Keratinocyte (primary cell): Measurements from ENCODE around the gene DPF3. TPM values are rescaled to one million over a fixed set of nuclear protein-coding genes. Genes with fewer than 3 reads are reported as not detected.

Experiments
- DNase-seq: peaks from one replicate; pipeline ENCODE4 v3.0.0-alpha.2; 2011; ENCODE audit warnings: low read depth, missing footprints, low spot score
- FAIRE-seq: peaks from 2 replicates; lab custom pipeline; 2011; peaks lifted over from hg19 to GRCh38; lab: Jason Lieb, UNC
- H2AFZ ChIP-seq: 2 replicates; pipeline ENCODE4 v1.6.0; 2012; ENCODE audit warnings: low read length, control low read depth, inconsistent platforms; ENCODE audit not compliant: control insufficient read depth
- H3K27ac ChIP-seq: 2 replicates; pipeline ENCODE4 v1.5.1; 2011; ENCODE audit warnings: low read length; ENCODE audit not compliant: control insufficient read depth, insufficient read depth
- H3K27me3 ChIP-seq: 3 replicates; pipeline ENCODE4 v1.6.0; 2011; ENCODE audit warnings: low read length; ENCODE audit not compliant: control insufficient read depth, insufficient read depth; ENCODE audit errors: extremely low read depth
- H3K36me3 ChIP-seq, 2 experiments: 2 replicates in 1 of 2; 3 replicates in 1 of 2; pipeline ENCODE4 v1.5.1; 2011; ENCODE audit warnings: low read length in 2 of 2, mild to moderate bottlenecking in 1 of 2; ENCODE audit not compliant: control insufficient read depth in 2 of 2, insufficient read depth in 2 of 2; ENCODE audit errors: extremely low read depth in 1 of 2
- H3K4me1 ChIP-seq: 3 replicates; pipeline ENCODE4 v1.5.1; 2011; ENCODE audit warnings: low read length; ENCODE audit not compliant: control insufficient read depth, insufficient read depth; ENCODE audit errors: extremely low read depth
- H3K4me2 ChIP-seq: 3 replicates; pipeline ENCODE4 v1.6.0; 2011; ENCODE audit warnings: low read depth, low read length; ENCODE audit not compliant: control insufficient read depth, insufficient read depth; ENCODE audit errors: extremely low read depth
- H3K4me3 ChIP-seq, 3 experiments: fragments of 200-600 bp in 1 of 3; sonication (generic) in 1 of 3; 2 replicates in 2 of 3; 3 replicates in 1 of 3; pipeline ENCODE4 v1.5.1; 2011 to 2016; ENCODE audit warnings: low read length in 3 of 3, mild to moderate bottlenecking in 3 of 3, control low read depth in 2 of 3, inconsistent platforms in 1 of 3, low read depth in 1 of 3, mixed read lengths in 1 of 3, mixed run types in 1 of 3, moderate library complexity in 1 of 3; ENCODE audit not compliant: control insufficient read depth in 2 of 3, insufficient read depth in 2 of 3; ENCODE audit errors: extremely low read depth in 1 of 3
- H3K79me2 ChIP-seq: 2 replicates; pipeline ENCODE4 v1.6.0; 2012; ENCODE audit warnings: low read length; ENCODE audit not compliant: control insufficient read depth, insufficient read depth
- H3K9ac ChIP-seq: 3 replicates; pipeline ENCODE4 v1.6.0; 2011; ENCODE audit warnings: low read length; ENCODE audit not compliant: control insufficient read depth, insufficient read depth; ENCODE audit errors: extremely low read depth
- H3K9me1 ChIP-seq: 3 replicates; pipeline ENCODE4 v1.6.0; 2011; ENCODE audit warnings: low read length; ENCODE audit not compliant: control insufficient read depth, insufficient read depth; ENCODE audit errors: extremely low read depth
- H3K9me3 ChIP-seq: 2 replicates; pipeline ENCODE4 v1.5.1; 2012; ENCODE audit warnings: low read depth, low read length; ENCODE audit not compliant: control insufficient read depth
- H4K20me1 ChIP-seq: 3 replicates; pipeline ENCODE4 v1.6.0; 2011; ENCODE audit warnings: low read length; ENCODE audit not compliant: control insufficient read depth, insufficient read depth; ENCODE audit errors: extremely low read depth
- CTCF ChIP-seq, 3 experiments: IDR thresholded peaks in 1 of 3; conservative IDR thresholded peaks in 1 of 3; optimal IDR thresholded peaks in 1 of 3; 2 replicates in 2 of 3; 3 replicates in 1 of 3; pipeline versions ENCODE3 to v1.5.1; 2011; ENCODE audit warnings: low read length in 3 of 3, mild to moderate bottlenecking in 3 of 3, moderate library complexity in 2 of 3, control low read depth in 1 of 3, inconsistent platforms in 1 of 3; ENCODE audit not compliant: insufficient read depth in 2 of 3; ENCODE audit errors: extremely low read depth in 1 of 3
- EZH2 ChIP-seq: IDR thresholded peaks from one replicate; pipeline ENCODE4 v1.6.1; 2012; ENCODE audit warnings: inconsistent platforms, mild to moderate bottlenecking, low read length, moderate library complexity
- dilution Hi-C: fragments of 300-500 bp; cut with MboI; formaldehyde crosslinking; loops from one replicate; pipeline ENCODE4 v1.7.0; 2020; ENCODE audit warnings: low sequenced_read_pairs; ENCODE audit not compliant: extremely low pct_ligation_motif_present
- polyA plus RNA-seq, 5 experiments: library from polyadenylated mRNA; depleted of rRNA in 3 of 5; stranded (reverse) in 3 of 5; stranded (forward) in 1 of 5; unstranded in 1 of 5; fragments of >200 nt; gene quantifications; 1 replicate in 1 of 5; 2 replicates in 3 of 5; 3 replicates in 1 of 5; pipeline versions ENCODE4 v1.2.1 to v1.2.3, GENCODE V29; 2011 to 2012; ENCODE audit warnings: missing spikeins in 2 of 5, low read depth in 1 of 5, low replicate concordance in 1 of 5

DPF3 gene
- polyA plus RNA-seq, 1 donor (not counting 4 experiments of a cell fraction or from before 2014, with no cell fraction given) = 1.1 TPM

GRCh38 chr14:72909163-72909562 is 15.3 kb upstream of the DPF3 start:
- FAIRE-seq (no peak), DNase-seq (no peak)
- no peaks in the 10 kb centered on the region for H3K27me3 ChIP-seq
- TF ChIP-seq CTCF (optimal IDR thresholded peaks at IDR 0.05 in 1 of 3, IDR thresholded peaks at IDR 0.05 in 1 of 3, conservative IDR thresholded peaks at IDR 0.05 in 1 of 3; ENCODE audit: extremely low read depth in 1 of 3, insufficient read depth in 2 of 3, low read length in 3 of 3) (no peak), EZH2 (no peak)
- H3K4me1 ChIP-seq = peaks cover 13% of the 10 kb centered on the region
- H3K79me2 ChIP-seq = no peaks in the 10 kb centered on the region
- no peaks in the 10 kb centered on the region for H3K36me3 ChIP-seq
- H3K9me1 ChIP-seq = no peaks in the 10 kb centered on the region
- H3K27ac ChIP-seq = no peak overlapping the region
- no peak overlapping the region for H3K4me3 ChIP-seq
- H2AFZ ChIP-seq = no peak overlapping the region
- dilution Hi-C loops = no loop called here
- H3K4me2 ChIP-seq = peak overlapping the region; percentile 39
- no peak overlapping the region for H3K9ac ChIP-seq
- no peaks in the 10 kb centered on the region for H3K9me3 ChIP-seq
- no peaks in the 10 kb centered on the region for H4K20me1 ChIP-seq

GRCh38 chr14:72907886-72908285 is 14.0 kb upstream of the DPF3 start:
- DNase-seq = no peak

More at GRCh38 chr14:72907886-72908285, 14.0 kb upstream of the DPF3 start:
- Histone ChIP-seq H3K79me2 (no peaks in the 10 kb centered on the region), H3K4me3 (no peak overlapping the region), H3K9ac (no peak overlapping the region), H2AFZ (no peak overlapping the region), H3K27me3 (no peaks in the 10 kb centered on the region), H3K27ac (no peak overlapping the region), H3K36me3 (no peaks in the 10 kb centered on the region), H4K20me1 (no peaks in the 10 kb centered on the region), H3K4me2 (peak overlapping the region; percentile 29), H3K9me3 (no peaks in the 10 kb centered on the region), H3K9me1 (no peaks in the 10 kb centered on the region), H3K4me1 (peaks cover 13% of the 10 kb centered on the region)
- no peak for FAIRE-seq
- dilution Hi-C loops = no loop called here
- TF ChIP-seq EZH2 (no peak), CTCF (optimal IDR thresholded peaks at IDR 0.05 in 1 of 3, IDR thresholded peaks at IDR 0.05 in 1 of 3, conservative IDR thresholded peaks at IDR 0.05 in 1 of 3; ENCODE audit: extremely low read depth in 1 of 3, insufficient read depth in 2 of 3, low read length in 3 of 3) (no peak)
